Measurements from ENCODE around the gene ZMYM4.

The ZMYM4 gene

GRCh38 chr1:35253941-35254340 lies 14.6 kb upstream of the ZMYM4 start:
- Histone ChIP-seq H3K9me3 (ENCODE audit: control insufficient read depth in 2 of 2, low read length in 2 of 2) (no peaks in the 10 kb centered on the region), H3K9ac (ENCODE audit: low read length in 2 of 2) (no peak overlapping the region), H3K4me3 (ENCODE audit: low read length in 2 of 2) (no peak overlapping the region), H3K4me1 (ENCODE audit: control insufficient read depth, insufficient read depth, low read length) (no peaks in the 10 kb centered on the region), H3K27me3 (ENCODE audit: control insufficient read depth in 1 of 2, insufficient read depth in 2 of 2, low read length in 2 of 2) (no peaks in the 10 kb centered on the region), H3K36me3 (ENCODE audit: control insufficient read depth in 2 of 2, insufficient read depth in 2 of 2, low read length in 2 of 2) (no peaks in the 10 kb centered on the region), H3K27ac (ENCODE audit: low read length) (no peak overlapping the region)

GRCh38 chr1:35255276-35255675 lies 13.2 kb upstream of the ZMYM4 start:
- Histone ChIP-seq H3K4me3 (ENCODE audit: low read length in 2 of 2) (no peak overlapping the region), H3K27ac (ENCODE audit: low read length) (no peak overlapping the region), H3K9ac (ENCODE audit: low read length in 2 of 2) (no peak overlapping the region), H3K27me3 (ENCODE audit: control insufficient read depth in 1 of 2, insufficient read depth in 2 of 2, low read length in 2 of 2) (no peaks in the 10 kb centered on the region), H3K9me3 (ENCODE audit: control insufficient read depth in 2 of 2, low read length in 2 of 2) (no peaks in the 10 kb centered on the region), H3K36me3 (ENCODE audit: control insufficient read depth in 2 of 2, insufficient read depth in 2 of 2, low read length in 2 of 2) (no peaks in the 10 kb centered on the region), H3K4me1 (ENCODE audit: control insufficient read depth, insufficient read depth, low read length) (no peaks in the 10 kb centered on the region)

- Histone ChIP-seq H3K9me3 (ENCODE audit: control insufficient read depth in 2 of 2, low read length in 2 of 2) (no peaks in the 10 kb centered on the region), H3K4me1 (ENCODE audit: control insufficient read depth, insufficient read depth, low read length) (no peaks in the 10 kb centered on the region), H3K9ac (ENCODE audit: low read length in 2 of 2) (no peak overlapping the region), H3K27me3 (ENCODE audit: control insufficient read depth in 1 of 2, insufficient read depth in 2 of 2, low read length in 2 of 2) (no peaks in the 10 kb centered on the region), H3K36me3 (ENCODE audit: control insufficient read depth in 2 of 2, insufficient read depth in 2 of 2, low read length in 2 of 2) (no peaks in the 10 kb centered on the region), H3K27ac (ENCODE audit: low read length) (no peak overlapping the region), H3K4me3 (ENCODE audit: low read length in 2 of 2) (no peak overlapping the region)
These were observed 8.9 kb upstream of the ZMYM4 start for GRCh38 chr1:35259561-35259960.

- Histone ChIP-seq H3K27me3 (ENCODE audit: control insufficient read depth in 1 of 2, insufficient read depth in 2 of 2, low read length in 2 of 2) (no peaks in the 10 kb centered on the region), H3K27ac (ENCODE audit: low read length) (no peak overlapping the region), H3K36me3 (ENCODE audit: control insufficient read depth in 2 of 2, insufficient read depth in 2 of 2, low read length in 2 of 2) (no peaks in the 10 kb centered on the region), H3K4me3 (ENCODE audit: low read length in 2 of 2) (no peak overlapping the region), H3K9me3 (ENCODE audit: control insufficient read depth in 2 of 2, low read length in 2 of 2) (no peaks in the 10 kb centered on the region), H3K9ac (ENCODE audit: low read length in 2 of 2) (no peak overlapping the region), H3K4me1 (ENCODE audit: control insufficient read depth, insufficient read depth, low read length) (peaks cover 4% of the 10 kb centered on the region)
These were observed 6.9 kb upstream of the ZMYM4 start for GRCh38 chr1:35261412-35262120.

- H3K9me3 ChIP-seq (ENCODE audit: control insufficient read depth in 2 of 2, low read length in 2 of 2) = no peaks in the 10 kb centered on the region
- no peak overlapping the region for H3K27ac ChIP-seq (ENCODE audit: low read length)
- no peak overlapping the region for H3K4me3 ChIP-seq (ENCODE audit: low read length in 2 of 2)
- no peaks in the 10 kb centered on the region for H3K36me3 ChIP-seq (ENCODE audit: control insufficient read depth in 2 of 2, insufficient read depth in 2 of 2, low read length in 2 of 2)
- H3K27me3 ChIP-seq (ENCODE audit: control insufficient read depth in 1 of 2, insufficient read depth in 2 of 2, low read length in 2 of 2) = no peaks in the 10 kb centered on the region
- peaks cover 4% of the 10 kb centered on the region for H3K4me1 ChIP-seq (ENCODE audit: control insufficient read depth, insufficient read depth, low read length)
- no peak overlapping the region for H3K9ac ChIP-seq (ENCODE audit: low read length in 2 of 2)
These were observed 4.5 kb upstream of the ZMYM4 start for GRCh38 chr1:35264035-35264434.

- Histone ChIP-seq H3K27me3 (ENCODE audit: control insufficient read depth in 1 of 2, insufficient read depth in 2 of 2, low read length in 2 of 2) (no peaks in the 10 kb centered on the region), H3K9me3 (ENCODE audit: control insufficient read depth in 2 of 2, low read length in 2 of 2) (no peaks in the 10 kb centered on the region), H3K36me3 (ENCODE audit: control insufficient read depth in 2 of 2, insufficient read depth in 2 of 2, low read length in 2 of 2) (no peaks in the 10 kb centered on the region), H3K4me3 (ENCODE audit: low read length in 2 of 2) (no peak overlapping the region), H3K27ac (ENCODE audit: low read length) (peak overlapping the region; percentile 37), H3K4me1 (ENCODE audit: control insufficient read depth, insufficient read depth, low read length) (peaks cover 4% of the 10 kb centered on the region), H3K9ac (ENCODE audit: low read length in 2 of 2) (peak overlapping the region; percentile 14 to 60)
These were observed 3.6 kb upstream of the ZMYM4 start for GRCh38 chr1:35264871-35265270.

- Histone ChIP-seq H3K9ac (ENCODE audit: low read length in 2 of 2) (no peak overlapping the region), H3K9me3 (ENCODE audit: control insufficient read depth in 2 of 2, low read length in 2 of 2) (no peaks in the 10 kb centered on the region), H3K27ac (ENCODE audit: low read length) (no peak overlapping the region), H3K27me3 (ENCODE audit: control insufficient read depth in 1 of 2, insufficient read depth in 2 of 2, low read length in 2 of 2) (no peaks in the 10 kb centered on the region), H3K4me3 (ENCODE audit: low read length in 2 of 2) (no peak overlapping the region), H3K36me3 (ENCODE audit: control insufficient read depth in 2 of 2, insufficient read depth in 2 of 2, low read length in 2 of 2) (no peaks in the 10 kb centered on the region), H3K4me1 (ENCODE audit: control insufficient read depth, insufficient read depth, low read length) (peaks cover 4% of the 10 kb centered on the region)
These were observed 2.2 kb upstream of the ZMYM4 start for GRCh38 chr1:35266306-35266705.

GRCh38 chr1:35269201-35269988 lies 886 bp downstream of the ZMYM4 start:
- H3K9ac ChIP-seq (ENCODE audit: low read length in 2 of 2) = peak overlapping the region; percentile 71 to 88
- H3K4me3 ChIP-seq (ENCODE audit: low read length in 2 of 2) = peak overlapping the region; percentile 78 to 81
- peaks cover 4% of the 10 kb centered on the region for H3K4me1 ChIP-seq (ENCODE audit: control insufficient read depth, insufficient read depth, low read length)
- no peaks in the 10 kb centered on the region for H3K27me3 ChIP-seq (ENCODE audit: control insufficient read depth in 1 of 2, insufficient read depth in 2 of 2, low read length in 2 of 2)
- H3K36me3 ChIP-seq (ENCODE audit: control insufficient read depth in 2 of 2, insufficient read depth in 2 of 2, low read length in 2 of 2) = no peaks in the 10 kb centered on the region
- no peak overlapping the region for H3K27ac ChIP-seq (ENCODE audit: low read length)
- no peaks in the 10 kb centered on the region for H3K9me3 ChIP-seq (ENCODE audit: control insufficient read depth in 2 of 2, low read length in 2 of 2)

- H3K9me3 ChIP-seq (ENCODE audit: control insufficient read depth in 2 of 2, low read length in 2 of 2) = no peaks in the 10 kb centered on the region
- H3K27me3 ChIP-seq (ENCODE audit: control insufficient read depth in 1 of 2, insufficient read depth in 2 of 2, low read length in 2 of 2) = no peaks in the 10 kb centered on the region
- H3K36me3 ChIP-seq (ENCODE audit: control insufficient read depth in 2 of 2, insufficient read depth in 2 of 2, low read length in 2 of 2) = no peaks in the 10 kb centered on the region
- H3K4me3 ChIP-seq (ENCODE audit: low read length in 2 of 2) = peak overlapping the region; percentile 78 to 81
- H3K27ac ChIP-seq (ENCODE audit: low read length) = no peak overlapping the region
- peak overlapping the region in 1 of 2 donors; percentile 88 for H3K9ac ChIP-seq (ENCODE audit: low read length in 2 of 2)
- peaks cover 3% of the 10 kb centered on the region for H3K4me1 ChIP-seq (ENCODE audit: control insufficient read depth, insufficient read depth, low read length)
These were observed 1.4 kb downstream of the ZMYM4 start for GRCh38 chr1:35269989-35270289.

- Histone ChIP-seq H3K4me3 (ENCODE audit: low read length in 2 of 2) (no peak overlapping the region), H3K4me1 (ENCODE audit: control insufficient read depth, insufficient read depth, low read length) (no peaks in the 10 kb centered on the region), H3K9me3 (ENCODE audit: control insufficient read depth in 2 of 2, low read length in 2 of 2) (no peaks in the 10 kb centered on the region), H3K36me3 (ENCODE audit: control insufficient read depth in 2 of 2, insufficient read depth in 2 of 2, low read length in 2 of 2) (no peaks in the 10 kb centered on the region), H3K27me3 (ENCODE audit: control insufficient read depth in 1 of 2, insufficient read depth in 2 of 2, low read length in 2 of 2) (no peaks in the 10 kb centered on the region), H3K9ac (ENCODE audit: low read length in 2 of 2) (no peak overlapping the region), H3K27ac (ENCODE audit: low read length) (no peak overlapping the region)
These were observed 2.3 kb downstream of the ZMYM4 start for GRCh38 chr1:35270836-35271235.

- Histone ChIP-seq H3K36me3 (ENCODE audit: control insufficient read depth in 2 of 2, insufficient read depth in 2 of 2, low read length in 2 of 2) (peaks cover 2 to 4% of the 10 kb centered on the region in 2 donors), H3K4me3 (ENCODE audit: low read length in 2 of 2) (no peak overlapping the region), H3K27ac (ENCODE audit: low read length) (no peak overlapping the region), H3K27me3 (ENCODE audit: control insufficient read depth in 1 of 2, insufficient read depth in 2 of 2, low read length in 2 of 2) (no peaks in the 10 kb centered on the region), H3K9me3 (ENCODE audit: control insufficient read depth in 2 of 2, low read length in 2 of 2) (no peaks in the 10 kb centered on the region), H3K4me1 (ENCODE audit: control insufficient read depth, insufficient read depth, low read length) (no peaks in the 10 kb centered on the region), H3K9ac (ENCODE audit: low read length in 2 of 2) (no peak overlapping the region)
These were observed 5.7 kb downstream of the ZMYM4 start for GRCh38 chr1:35274197-35274596.

Measured in stomach smooth muscle (tissue), 2 donors.